Brain microvascular endothelial cell (primary cell): ENCODE data around the gene MAEA.

Experiments used
- DNase-seq: peaks from one replicate; pipeline ENCODE4 v3.0.0-alpha.2; 2020
- H3K27ac ChIP-seq: fragments of 250-450 bp; sonication (Bioruptor Pico); 2 replicates; pipeline ENCODE4 v1.5.1; 2020; ENCODE audit warnings: mild to moderate bottlenecking, moderate library complexity
- H3K27me3 ChIP-seq: fragments of 250-450 bp; sonication (Bioruptor Pico); replicated peaks from 2 replicates; pipeline ENCODE4 v1.5.1; 2020; ENCODE audit warnings: mild to moderate bottlenecking
- H3K36me3 ChIP-seq: fragments of 250-450 bp; sonication (Bioruptor Pico); replicated peaks from 2 replicates; pipeline ENCODE4 v1.5.1; 2020; ENCODE audit warnings: mild to moderate bottlenecking
- H3K4me3 ChIP-seq: 2 replicates; pipeline ENCODE4 v1.5.1; 2011; ENCODE audit warnings: low read depth, mild to moderate bottlenecking, control low read depth, low read length, moderate library complexity
- CTCF ChIP-seq: IDR thresholded peaks from 2 replicates; pipeline ENCODE4 v1.5.1; 2011; ENCODE audit warnings: low read depth, mild to moderate bottlenecking, moderate library complexity, low read length, control low read depth, inconsistent platforms; ENCODE audit errors: missing control alignments
- in situ Hi-C: cut with HindIII; loops from 2 replicates; pipeline ENCODE4 v1.10.0; 2017; ENCODE audit warnings: low sequenced_read_pairs, low pct_ligation_motif_present

MAEA gene

GRCh38 chr4:1378559-1379231 lies 89.0 kb downstream of the MAEA start:
- H3K36me3 ChIP-seq: no peaks in the 10 kb centered on the region
- DNase-seq: no peak
- TF ChIP-seq CTCF: no peak
- no peak overlapping the region for H3K27ac ChIP-seq
- in situ Hi-C loops: no loop called here
- no peak overlapping the region for H3K4me3 ChIP-seq
- H3K27me3 ChIP-seq: no peaks in the 10 kb centered on the region

GRCh38 chr4:1379351-1379781 lies 89.7 kb downstream of the MAEA start:
- no peaks in the 10 kb centered on the region for H3K36me3 ChIP-seq
- H3K4me3 ChIP-seq: no peak overlapping the region
- no peak for DNase-seq
- in situ Hi-C loops: no loop called here
- H3K27ac ChIP-seq: no peak overlapping the region
- no peak for TF ChIP-seq CTCF
- no peaks in the 10 kb centered on the region for H3K27me3 ChIP-seq

- no peak for DNase-seq
- Histone ChIP-seq H3K27ac (no peak overlapping the region), H3K36me3 (no peaks in the 10 kb centered on the region), H3K4me3 (no peak overlapping the region), H3K27me3 (no peaks in the 10 kb centered on the region)
- in situ Hi-C loops: no loop called here
- TF ChIP-seq CTCF: no peak
Observed at GRCh38 chr4:1379801-1380331, 90.2 kb downstream of the MAEA start.

- Histone ChIP-seq H3K36me3 (no peaks in the 10 kb centered on the region), H3K27me3 (no peaks in the 10 kb centered on the region), H3K4me3 (no peak overlapping the region), H3K27ac (no peak overlapping the region)
- in situ Hi-C loops: no loop called here
- TF ChIP-seq CTCF: no peak
- DNase-seq: no peak
Observed at GRCh38 chr4:1380368-1381151, 90.9 kb downstream of the MAEA start.

- Histone ChIP-seq H3K27me3 (no peaks in the 10 kb centered on the region), H3K4me3 (no peak overlapping the region), H3K36me3 (no peaks in the 10 kb centered on the region), H3K27ac (no peak overlapping the region)
- TF ChIP-seq CTCF: no peak
- in situ Hi-C loops: no loop called here
- no peak for DNase-seq
Observed at GRCh38 chr4:1381181-1381621, 91.5 kb downstream of the MAEA start.
